OCI-LY3 (cell line): Measurements from ENCODE around the gene TPO.

Source experiments
- H2AFZ ChIP-seq: fragments of 200-600, 300-600 bp; shearing (Covaris generic); 2 replicates; pipeline ENCODE4 v1.6.0; 2014; ENCODE audit warnings: antibody characterized with exemption, low read depth, low read length
- H3K27ac ChIP-seq: fragments of 200-600, 300-600 bp; sonication (generic); 2 replicates; pipeline ENCODE4 v1.5.1; 2014; ENCODE audit warnings: mild to moderate bottlenecking, low read length, moderate library complexity, mixed read lengths
- H3K27me3 ChIP-seq: fragments of 200-600, 300-600 bp; sonication (generic); 2 replicates; pipeline ENCODE4 v1.6.1; 2014; ENCODE audit warnings: low read depth, low read length, mixed read lengths
- H3K36me3 ChIP-seq: fragments of 200-600, 300-600 bp; sonication (generic); replicated peaks from 2 replicates; pipeline ENCODE3; 2014; ENCODE audit warnings: low read depth, low read length, mixed read lengths
- H3K4me1 ChIP-seq: fragments of 300-600, 200-600 bp; sonication (generic); 2 replicates; pipeline ENCODE4 v1.6.1; 2014; ENCODE audit warnings: low read length, mixed read lengths
- H3K4me2 ChIP-seq: fragments of 200-600, 300-600 bp; sonication (generic); 2 replicates; pipeline ENCODE4 v1.6.1; 2014; ENCODE audit warnings: low read length, mixed read lengths
- H3K4me3 ChIP-seq: fragments of 300-600, 200-600 bp; sonication (generic); 2 replicates; pipeline ENCODE4 v1.5.1; 2014; ENCODE audit warnings: antibody characterized with exemption, mild to moderate bottlenecking, low read length, moderate library complexity
- H3K79me2 ChIP-seq: fragments of 300-600, 200-600 bp; shearing (Covaris generic); 2 replicates; pipeline ENCODE4 v1.6.1; 2014; ENCODE audit warnings: mild to moderate bottlenecking, low read length, mixed read lengths
- H3K9ac ChIP-seq: fragments of 300-600, 200-600 bp; shearing (Covaris generic); 2 replicates; pipeline ENCODE4 v1.6.0; 2014; ENCODE audit warnings: mild to moderate bottlenecking, low read length, moderate library complexity
- H3K9me3 ChIP-seq: fragments of 200-600, 300-600 bp; shearing (Covaris generic); 2 replicates; pipeline ENCODE4 v1.6.1; 2014; ENCODE audit warnings: low read length, mixed read lengths; ENCODE audit not compliant: insufficient read depth
- H4K20me1 ChIP-seq: fragments of 200-600, 300-600 bp; sonication (generic); 2 replicates; pipeline ENCODE4 v1.6.1; 2016; ENCODE audit warnings: low read length, mixed read lengths; ENCODE audit not compliant: insufficient read depth
- EZH2phosphoT487 ChIP-seq: fragments of 200-600 bp; shearing (Covaris generic); IDR thresholded peaks from 2 replicates; pipeline ENCODE4 v1.6.1; 2018; ENCODE audit warnings: antibody characterized with exemption, mixed run types, low read depth
- TF ChIP-seq, protein P1 (sequence below): fragments of 200-600, 300-600 bp; sonication (generic); IDR thresholded peaks from 2 replicates; pipeline ENCODE4 v1.5.1; 2014; ENCODE audit warnings: antibody characterized with exemption, low read length, low read depth

The TPO gene

DNA sequence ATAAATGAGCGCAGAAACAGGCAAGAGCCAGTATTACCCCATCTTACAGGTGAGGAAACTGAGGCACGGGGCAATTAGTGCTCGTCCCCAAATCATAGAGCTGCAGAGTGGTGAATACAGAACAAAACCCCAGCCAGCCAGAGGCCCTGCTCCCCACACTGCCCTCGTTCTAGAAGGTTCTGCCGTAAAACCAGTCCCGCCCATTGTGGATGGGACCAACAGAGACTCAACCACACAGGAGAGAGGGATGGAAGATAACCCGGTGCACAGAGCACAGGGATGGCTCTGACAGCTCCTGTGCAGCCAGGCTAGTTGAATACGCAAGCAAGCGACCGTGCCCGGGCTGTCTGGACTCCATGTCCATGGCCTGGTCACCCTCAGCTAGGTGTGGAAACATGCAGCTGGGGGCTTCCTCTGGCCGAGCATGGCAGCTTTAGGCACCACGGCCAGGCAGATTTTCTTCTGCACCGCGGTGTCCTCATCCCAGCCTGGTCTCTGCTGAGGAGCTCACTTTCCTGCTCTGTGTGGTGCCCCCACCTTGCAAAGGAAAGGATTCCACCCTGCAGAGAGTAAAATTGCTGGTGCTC lies 146.4 kb downstream of the TPO start:
- peaks cover 4% of the 10 kb centered on the region; the same call in 1 of the 2 replicates for H3K27me3 ChIP-seq
- H3K79me2 ChIP-seq: no peaks in the 10 kb centered on the region
- H3K27ac ChIP-seq: no peak overlapping the region
- H3K9ac ChIP-seq: no peak overlapping the region
- no peaks in the 10 kb centered on the region for H3K4me1 ChIP-seq
- TF ChIP-seq, protein P1, sequence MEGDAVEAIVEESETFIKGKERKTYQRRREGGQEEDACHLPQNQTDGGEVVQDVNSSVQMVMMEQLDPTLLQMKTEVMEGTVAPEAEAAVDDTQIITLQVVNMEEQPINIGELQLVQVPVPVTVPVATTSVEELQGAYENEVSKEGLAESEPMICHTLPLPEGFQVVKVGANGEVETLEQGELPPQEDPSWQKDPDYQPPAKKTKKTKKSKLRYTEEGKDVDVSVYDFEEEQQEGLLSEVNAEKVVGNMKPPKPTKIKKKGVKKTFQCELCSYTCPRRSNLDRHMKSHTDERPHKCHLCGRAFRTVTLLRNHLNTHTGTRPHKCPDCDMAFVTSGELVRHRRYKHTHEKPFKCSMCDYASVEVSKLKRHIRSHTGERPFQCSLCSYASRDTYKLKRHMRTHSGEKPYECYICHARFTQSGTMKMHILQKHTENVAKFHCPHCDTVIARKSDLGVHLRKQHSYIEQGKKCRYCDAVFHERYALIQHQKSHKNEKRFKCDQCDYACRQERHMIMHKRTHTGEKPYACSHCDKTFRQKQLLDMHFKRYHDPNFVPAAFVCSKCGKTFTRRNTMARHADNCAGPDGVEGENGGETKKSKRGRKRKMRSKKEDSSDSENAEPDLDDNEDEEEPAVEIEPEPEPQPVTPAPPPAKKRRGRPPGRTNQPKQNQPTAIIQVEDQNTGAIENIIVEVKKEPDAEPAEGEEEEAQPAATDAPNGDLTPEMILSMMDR: no peak
- TF ChIP-seq EZH2phosphoT487: no peak
- no peak overlapping the region for H3K4me3 ChIP-seq
- H3K36me3 ChIP-seq: no peaks in the 10 kb centered on the region
- no peak overlapping the region for H2AFZ ChIP-seq
- H3K4me2 ChIP-seq: no peak overlapping the region
- no peaks in the 10 kb centered on the region for H4K20me1 ChIP-seq
- H3K9me3 ChIP-seq: no peaks in the 10 kb centered on the region

DNA sequence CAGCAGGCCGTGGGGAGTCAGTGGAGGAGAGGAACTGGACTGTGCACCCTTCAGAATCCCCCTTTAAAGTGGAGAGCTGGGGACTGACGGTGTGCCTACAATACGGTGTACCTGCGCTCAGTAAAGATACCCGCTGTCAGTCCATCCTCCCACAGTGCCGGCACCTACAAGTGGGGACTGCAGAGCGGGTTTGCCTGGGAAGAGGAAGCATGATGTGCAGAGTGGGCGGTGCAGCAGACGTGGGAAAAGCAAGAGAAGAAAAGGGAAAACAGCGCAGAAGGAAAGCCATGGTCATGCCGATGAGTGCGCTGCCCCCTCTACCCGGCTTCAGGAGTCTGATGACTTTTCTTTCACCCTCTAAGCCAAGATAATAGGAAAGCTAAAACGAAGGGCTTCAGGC lies 148.0 kb downstream of the TPO start:
- H3K79me2 ChIP-seq: no peaks in the 10 kb centered on the region
- H3K9me3 ChIP-seq: no peaks in the 10 kb centered on the region
- no peak overlapping the region for H3K4me2 ChIP-seq
- H3K27ac ChIP-seq: no peak overlapping the region
- TF ChIP-seq EZH2phosphoT487: no peak
- TF ChIP-seq, protein P1: no peak
- H3K4me1 ChIP-seq: no peaks in the 10 kb centered on the region
- no peak overlapping the region for H2AFZ ChIP-seq
- H4K20me1 ChIP-seq: no peaks in the 10 kb centered on the region
- no peak overlapping the region for H3K9ac ChIP-seq
- H3K27me3 ChIP-seq: no peaks in the 10 kb centered on the region
- H3K36me3 ChIP-seq: no peaks in the 10 kb centered on the region
- no peak overlapping the region for H3K4me3 ChIP-seq

DNA sequence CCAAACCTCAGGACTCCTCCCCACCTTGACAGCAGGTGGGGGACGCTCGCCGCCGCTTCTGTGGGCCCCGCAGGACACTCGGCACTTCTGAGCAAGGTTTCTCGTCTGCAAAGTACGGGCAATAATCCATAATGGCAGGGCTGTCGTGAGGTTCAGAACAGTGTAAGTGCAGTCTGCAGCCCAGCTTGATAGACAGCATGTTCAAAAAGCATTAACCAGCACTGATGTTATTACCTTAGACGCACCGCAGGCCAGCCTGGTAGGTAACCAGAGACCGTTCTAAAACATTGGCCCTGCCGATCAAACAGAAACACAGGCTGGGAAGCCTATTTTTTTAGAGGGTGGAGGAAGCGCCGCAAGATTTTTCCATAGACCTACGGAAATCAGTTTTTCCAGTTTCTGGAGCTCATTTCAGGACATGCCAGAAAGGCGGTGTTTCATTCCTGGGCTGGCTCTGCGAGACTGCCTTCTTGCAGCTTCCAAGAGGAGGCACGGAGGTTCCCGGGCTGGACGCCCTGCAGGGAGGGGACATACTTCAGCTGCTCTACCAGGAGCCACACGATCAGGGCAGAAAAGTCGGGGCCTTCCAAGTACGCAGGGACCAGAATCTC lies 148.7 kb downstream of the TPO start:
- TF ChIP-seq, protein P1: no peak
- no peak for TF ChIP-seq EZH2phosphoT487
- Histone ChIP-seq H3K4me2 (no peak overlapping the region), H3K4me1 (no peaks in the 10 kb centered on the region), H3K4me3 (no peak overlapping the region), H3K9ac (no peak overlapping the region), H3K36me3 (no peaks in the 10 kb centered on the region), H3K79me2 (no peaks in the 10 kb centered on the region), H2AFZ (no peak overlapping the region), H3K27ac (no peak overlapping the region), H3K9me3 (no peaks in the 10 kb centered on the region), H4K20me1 (no peaks in the 10 kb centered on the region), H3K27me3 (no peaks in the 10 kb centered on the region)

DNA sequence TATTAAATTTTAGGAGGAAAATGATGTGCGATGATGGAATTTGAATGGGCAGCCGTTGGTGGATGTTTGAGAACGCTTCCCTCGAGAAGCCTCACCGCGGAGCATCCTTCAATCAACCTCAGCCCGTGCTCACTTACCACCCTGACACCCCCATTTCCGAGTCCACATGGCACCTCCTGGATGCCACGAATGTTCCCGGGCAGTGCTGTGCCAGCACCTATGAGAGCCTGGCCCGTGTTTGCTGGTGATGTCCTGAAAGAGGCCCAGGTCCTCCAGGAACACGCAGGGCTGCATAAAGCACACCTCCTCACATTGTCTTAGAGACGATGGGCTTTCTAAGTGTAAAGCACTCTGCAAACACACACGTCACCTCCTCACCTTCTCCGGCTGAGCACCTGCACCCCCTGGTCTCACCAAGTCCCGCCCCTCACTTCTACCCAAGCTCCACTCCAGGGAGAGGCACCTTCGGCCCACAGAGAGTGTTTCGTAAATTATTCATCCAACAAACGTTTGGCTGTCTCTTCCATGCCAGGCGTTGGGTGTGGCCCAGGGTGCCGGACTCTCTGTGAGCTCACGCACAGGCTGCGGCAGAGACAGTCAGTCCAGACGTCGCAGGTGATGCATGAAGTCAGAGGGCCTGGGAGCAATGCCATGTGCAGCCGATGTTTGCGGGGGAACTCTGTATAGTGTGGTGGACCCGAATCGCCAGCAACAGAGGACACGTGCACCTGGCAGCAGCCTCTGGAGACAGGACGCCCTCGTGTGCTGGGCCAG lies 150.0 kb downstream of the TPO start:
- H4K20me1 ChIP-seq: no peaks in the 10 kb centered on the region
- no peaks in the 10 kb centered on the region for H3K9me3 ChIP-seq
- H3K9ac ChIP-seq: no peak overlapping the region
- H3K79me2 ChIP-seq: no peaks in the 10 kb centered on the region
- no peaks in the 10 kb centered on the region for H3K27me3 ChIP-seq
- no peak overlapping the region for H2AFZ ChIP-seq
- no peaks in the 10 kb centered on the region for H3K4me1 ChIP-seq
- H3K27ac ChIP-seq: no peak overlapping the region
- H3K36me3 ChIP-seq: no peaks in the 10 kb centered on the region
- H3K4me2 ChIP-seq: no peak overlapping the region
- TF ChIP-seq EZH2phosphoT487: no peak
- TF ChIP-seq, protein P1: no peak
- no peak overlapping the region for H3K4me3 ChIP-seq
